ENCODE measurements around the gene FMNL3.

Gene FMNL3

DNA sequence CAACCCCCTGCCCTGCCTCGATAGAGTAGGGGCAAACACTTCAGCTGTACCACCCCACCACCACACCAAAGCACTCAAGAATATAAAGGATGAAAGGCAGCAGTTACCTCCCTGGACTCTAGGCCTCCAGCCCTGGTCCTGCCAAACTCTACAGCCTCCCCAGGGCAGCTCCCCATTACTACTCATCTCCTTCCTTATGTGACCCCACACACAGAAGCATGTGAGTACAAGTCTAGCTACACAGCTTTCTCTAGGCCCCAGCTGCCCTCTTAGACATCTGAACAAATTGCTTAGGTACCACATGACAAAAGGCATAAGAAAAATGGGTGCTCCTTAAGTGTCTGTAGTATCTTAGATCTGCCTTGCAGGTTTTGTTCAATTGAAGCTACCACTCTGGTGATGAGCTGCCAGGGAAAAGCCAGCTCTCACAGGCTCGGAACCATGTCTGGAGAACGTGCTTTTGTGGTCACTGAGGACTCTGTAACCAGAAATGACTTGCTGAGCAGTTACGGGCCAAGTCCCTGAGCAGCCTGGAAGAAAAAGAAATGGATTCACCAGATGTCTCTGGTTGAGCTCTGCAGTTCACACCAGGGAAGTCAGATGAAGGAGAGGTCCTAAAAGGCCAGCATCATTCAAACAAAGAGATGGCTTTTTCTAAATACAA, 32.8 kb downstream of the FMNL3 start:
- ATAC-seq = peak; percentile 5 to 19

DNA sequence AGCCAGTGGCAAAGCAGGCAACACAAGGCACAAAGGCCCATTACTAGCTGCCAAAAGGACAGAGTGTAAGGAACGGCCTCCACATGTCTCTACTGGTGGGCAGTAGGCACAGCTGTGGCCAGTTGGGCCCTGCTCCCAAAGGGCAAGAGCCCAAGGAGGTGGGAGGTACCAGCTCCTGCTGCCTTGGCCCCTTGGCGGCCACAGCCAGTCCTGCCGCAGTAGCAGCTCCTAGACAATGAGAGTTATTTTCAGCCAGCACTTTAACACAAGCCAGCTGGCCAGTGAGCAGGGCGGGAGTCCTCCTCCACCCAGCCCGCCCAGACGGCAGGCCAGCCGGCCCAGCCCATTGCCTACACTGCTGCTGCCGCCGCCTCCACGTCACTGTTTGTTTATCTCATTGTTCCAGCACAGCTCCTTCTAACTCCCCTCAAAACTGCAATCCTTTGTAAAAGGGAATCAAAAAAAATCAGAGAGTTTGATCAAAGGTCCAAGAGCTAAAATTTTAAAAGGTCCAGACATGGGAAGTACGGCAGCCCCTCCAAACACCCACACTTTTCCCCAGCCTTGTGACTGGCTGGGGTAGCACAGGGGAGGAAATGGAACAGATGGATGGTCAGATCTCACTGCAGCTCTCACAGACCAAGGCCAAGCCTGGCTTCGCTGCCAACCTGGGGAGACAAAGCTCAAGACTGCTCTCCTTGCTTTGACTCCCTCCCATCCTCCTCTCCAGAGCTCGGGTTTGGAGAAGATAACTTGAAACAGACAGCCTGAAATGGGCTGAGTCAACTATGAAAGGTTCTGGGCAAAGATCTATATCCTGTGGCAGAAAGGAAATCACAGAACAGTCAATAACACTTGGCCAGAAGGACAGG, 33.5 kb downstream of the FMNL3 start:
- peak; percentile 3 to 31 for ATAC-seq

DNA sequence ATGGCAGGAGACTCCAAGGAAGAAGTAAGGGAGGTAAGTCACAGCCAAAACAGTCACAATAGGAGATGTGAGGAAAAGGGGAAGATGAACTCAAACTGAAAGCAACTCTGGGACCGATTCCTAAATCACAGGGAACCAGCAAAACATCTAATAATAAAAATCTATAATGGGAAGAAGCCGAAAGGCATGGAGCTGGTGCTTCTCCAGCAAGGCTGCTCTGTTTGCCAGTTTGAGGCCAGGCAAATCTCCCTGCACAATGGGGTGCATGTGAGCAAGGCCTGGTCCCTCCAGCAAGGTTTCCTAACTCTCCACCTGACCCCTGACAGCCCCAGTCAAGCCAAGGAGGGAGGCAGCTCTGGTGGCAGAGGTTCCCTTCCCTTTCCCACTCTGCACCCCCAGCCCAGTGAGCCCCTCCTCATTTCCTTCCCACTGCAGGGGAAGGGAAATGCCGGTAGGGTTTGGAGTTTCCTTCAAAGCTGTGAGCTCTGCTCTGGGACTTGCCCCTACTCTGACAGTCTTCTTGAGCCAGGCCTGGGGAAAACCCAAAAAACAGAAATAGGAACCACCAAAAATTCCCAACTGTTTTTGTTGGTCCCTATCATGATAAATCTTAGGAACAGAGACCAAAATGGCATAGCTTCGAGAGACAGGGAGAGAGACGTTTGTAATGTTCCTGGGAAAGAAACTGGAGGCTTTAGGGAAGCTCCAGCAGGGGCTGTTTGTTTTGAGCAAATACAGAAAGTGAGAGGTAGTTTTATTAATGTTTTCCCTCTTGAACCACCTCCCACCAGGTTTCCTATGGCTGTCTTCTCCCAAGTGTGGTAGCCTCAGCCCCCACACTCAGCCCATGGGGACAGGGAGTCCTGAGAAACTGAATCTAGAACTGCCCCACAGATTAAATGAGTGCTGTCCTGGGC, 34.6 kb downstream of the FMNL3 start:
- ATAC-seq = no peak

DNA sequence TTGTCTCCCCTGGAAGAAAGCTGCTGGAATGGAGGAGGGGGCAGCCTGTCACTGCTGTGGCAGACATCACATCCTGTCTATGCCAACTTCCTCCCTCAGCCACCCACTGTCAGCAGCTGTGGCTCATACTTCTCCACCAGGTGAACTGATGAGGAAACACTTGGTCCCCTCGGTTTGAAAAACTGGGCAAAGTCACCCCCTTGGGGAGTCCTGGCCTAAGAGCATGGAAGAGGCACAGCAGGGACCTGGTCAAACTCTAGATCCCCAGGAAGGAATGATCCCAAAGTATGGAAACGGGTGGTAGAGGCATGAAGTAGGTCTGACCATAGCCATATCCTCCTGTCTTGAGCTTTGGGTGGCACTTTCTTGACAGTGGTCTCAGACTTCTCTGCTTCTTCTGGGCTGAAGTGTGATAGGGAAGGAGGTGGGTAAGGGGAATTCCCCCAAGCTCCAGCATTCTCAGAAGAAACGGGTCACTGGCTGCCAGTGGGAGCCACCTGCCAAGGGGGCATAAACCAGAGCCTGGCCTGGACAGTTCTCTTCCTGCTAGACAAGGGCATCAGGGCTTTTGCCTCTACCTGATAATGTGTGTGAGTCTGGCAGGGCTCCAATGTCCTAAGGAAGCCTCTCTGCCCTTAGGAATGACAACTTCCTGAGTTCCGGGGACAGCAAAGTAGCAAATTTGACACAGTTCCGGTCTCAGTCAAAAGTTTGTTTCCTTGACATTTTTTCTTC, 36.0 kb downstream of the FMNL3 start:
- peak; percentile 65 to 72 for ATAC-seq

DNA sequence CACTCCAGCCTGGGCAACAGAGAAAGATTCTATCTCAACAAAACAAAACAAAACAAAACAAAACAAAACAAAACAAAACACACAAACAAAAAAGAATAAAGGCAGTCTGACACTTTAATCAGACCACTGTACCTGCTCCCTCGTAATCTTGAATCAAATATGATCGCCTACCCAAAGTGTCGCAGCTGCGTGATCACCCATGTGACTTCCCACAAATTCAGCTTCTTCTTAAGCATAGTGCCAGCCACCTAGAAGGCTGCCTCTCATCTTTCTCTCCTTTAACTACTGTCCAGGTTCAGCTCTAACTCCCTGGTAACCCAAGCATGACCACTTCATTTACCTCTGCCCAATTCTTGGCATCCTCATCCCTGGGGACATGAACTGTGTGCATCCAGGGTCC, 37.4 kb downstream of the FMNL3 start:
- no peak for ATAC-seq

DNA sequence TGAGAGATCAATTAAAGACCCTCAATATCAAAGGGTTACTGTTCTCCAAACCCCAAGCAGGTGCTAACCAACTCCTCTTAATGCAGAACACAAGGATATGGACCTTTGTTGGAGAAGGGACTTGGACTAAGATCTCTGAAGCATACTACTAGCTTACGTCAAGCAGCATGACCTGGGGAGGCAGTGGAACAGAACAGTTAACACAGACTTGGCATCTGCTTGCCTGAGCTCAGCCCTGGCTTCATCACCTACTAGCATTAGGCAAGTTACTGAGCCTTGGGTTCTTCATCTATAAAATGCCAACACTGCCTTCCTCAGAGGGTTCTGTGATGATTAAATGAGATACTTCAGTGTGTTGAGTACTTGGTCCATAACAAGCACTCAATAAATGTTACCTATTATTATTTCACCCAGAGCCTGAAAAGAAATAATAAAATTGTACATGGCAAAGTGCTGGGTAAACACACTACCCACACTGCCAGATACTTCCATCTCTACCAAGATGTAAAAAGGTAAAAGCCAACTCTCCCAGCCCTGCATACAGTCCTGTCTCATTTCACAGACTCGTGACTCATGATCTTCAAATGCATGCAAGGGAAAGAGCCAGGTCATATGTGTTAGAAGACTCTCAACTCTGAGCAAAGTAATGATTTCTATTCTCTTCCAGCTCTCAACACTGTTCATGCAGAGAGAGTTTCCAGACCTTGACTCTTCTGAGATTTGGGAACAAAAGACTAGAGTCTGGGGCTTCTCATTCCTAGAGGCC, 39.7 kb downstream of the FMNL3 start:
- ATAC-seq = peak; percentile 70 to 77

DNA sequence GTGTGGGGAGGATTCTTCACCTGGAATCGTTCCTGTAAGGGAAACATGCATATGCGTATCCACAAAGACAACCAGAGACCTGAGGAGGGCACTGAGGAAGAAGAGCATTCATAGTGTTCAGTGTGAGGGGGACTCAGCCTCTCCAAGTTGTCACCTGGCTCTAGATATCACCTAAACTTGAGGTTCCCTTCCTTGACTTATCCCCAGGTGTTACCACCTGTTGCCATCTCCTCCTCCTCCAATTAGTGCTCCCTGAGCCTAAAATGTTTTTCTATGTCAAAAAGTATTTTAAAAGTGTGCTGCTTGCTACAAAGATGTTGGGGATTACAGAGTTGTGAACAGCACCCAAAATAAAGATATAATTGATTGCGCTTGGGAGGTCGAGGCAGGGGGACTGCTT, 41.0 kb downstream of the FMNL3 start:
- ATAC-seq = no peak

DNA sequence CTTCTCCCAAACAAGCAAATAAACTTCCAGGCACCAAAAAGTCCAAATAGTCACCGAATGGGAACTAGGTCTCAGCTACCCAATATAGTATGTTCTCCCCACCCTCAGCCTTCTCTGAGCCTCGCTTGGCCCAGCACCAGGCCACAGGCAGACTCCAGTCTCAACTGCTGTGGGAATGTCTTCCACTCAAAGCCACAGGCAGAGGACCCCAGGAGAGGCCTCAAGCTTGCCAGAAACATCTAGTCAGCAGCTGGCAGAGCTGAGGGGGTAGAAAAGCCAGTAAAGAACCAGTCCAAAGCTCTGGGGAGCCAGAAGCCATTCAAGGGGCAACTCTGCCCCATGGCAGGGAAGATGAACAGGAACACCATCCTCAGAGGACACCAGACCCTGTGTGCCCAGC, 41.8 kb downstream of the FMNL3 start:
- ATAC-seq = no peak

DNA sequence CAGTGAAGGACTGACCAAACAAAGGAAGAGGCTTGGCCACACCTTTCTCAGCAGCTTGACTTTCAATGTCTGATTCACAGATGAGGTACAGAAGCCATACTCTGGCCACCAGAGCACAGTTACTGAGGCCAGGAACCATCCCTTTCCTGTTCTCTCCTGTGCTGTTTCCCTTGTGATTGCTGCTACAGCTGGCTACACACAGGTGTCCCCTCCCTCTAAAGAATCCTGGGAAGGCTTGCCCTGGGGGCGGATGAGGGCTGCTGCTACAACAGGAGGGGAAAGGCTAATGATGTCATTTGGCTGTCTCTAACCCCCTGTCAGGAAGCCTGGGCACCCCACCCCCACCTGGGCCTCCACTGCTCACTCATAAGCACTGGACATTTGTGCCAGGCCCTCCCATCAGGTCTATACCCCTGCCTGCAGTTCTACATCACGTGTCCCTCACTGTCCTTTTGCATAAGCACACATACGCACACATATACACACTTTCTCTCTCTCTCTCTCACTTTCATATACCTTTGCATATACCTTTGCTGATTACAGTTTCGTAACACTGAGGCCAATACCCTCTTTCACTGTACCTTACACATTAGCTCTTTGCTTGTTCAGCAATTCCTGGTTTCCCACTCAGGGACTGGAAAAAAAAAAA, 42.5 kb downstream of the FMNL3 start:
- no peak for ATAC-seq

DNA sequence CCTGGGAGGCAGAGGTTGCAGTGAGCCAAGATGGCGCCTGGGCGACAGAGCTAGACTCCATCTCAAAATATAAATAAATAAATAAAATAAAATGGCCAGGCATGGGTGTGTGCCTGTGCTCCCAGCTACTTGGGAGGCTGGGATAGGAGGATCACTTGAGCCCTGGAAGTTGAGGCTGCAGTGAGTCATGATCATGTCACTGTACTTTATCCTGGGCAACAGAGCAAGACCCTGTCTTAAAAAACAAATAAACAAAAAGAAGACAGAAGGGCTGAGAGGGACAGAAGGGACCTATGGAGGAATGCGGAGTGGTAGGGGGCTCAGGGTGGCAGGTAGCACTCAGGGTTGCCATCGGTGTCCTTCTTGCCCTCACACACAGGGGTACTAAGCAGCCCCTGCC, 43.0 kb downstream of the FMNL3 start:
- ATAC-seq = no peak

DNA sequence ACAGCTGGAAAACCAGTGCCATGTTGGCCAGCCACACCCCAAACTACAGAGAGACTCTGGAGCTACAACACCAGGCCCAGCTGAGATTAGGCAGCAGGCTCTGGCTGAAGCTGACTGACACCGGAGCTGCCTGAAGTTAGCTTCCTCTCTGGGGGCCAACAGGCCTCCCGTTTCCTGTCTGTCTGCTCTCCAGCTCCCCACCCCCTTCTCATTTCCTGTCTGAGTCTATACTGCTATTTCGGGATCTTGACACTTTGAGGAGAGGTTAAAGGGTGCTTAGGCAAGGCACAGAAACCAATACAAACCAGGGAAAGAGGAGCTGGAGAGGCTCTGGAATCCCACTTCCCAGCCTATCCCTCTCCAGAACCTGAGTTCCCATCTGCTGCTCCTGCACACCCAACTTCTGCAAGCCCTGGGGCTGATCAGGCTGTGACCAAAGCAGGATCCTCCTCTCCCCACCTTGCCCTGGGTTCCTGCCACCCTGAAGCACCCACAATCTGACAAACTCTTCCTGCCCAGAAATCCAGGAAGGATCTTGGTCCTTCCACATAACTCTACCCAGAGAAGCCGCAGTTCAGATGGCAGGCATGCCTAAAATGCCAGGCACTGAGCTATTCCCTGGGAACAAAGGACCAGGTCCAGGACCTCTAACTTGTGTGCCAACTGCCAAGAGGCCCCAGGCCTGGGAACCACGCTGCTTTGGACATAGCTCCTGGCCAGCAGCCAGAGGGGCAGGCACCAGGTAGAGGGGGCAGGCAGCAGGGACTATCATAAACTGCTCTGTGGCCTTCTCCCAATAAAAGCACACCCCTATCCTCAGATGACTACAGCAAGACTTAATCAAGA, 44.0 kb downstream of the FMNL3 start:
- peak; percentile 75 to 83 for ATAC-seq

DNA sequence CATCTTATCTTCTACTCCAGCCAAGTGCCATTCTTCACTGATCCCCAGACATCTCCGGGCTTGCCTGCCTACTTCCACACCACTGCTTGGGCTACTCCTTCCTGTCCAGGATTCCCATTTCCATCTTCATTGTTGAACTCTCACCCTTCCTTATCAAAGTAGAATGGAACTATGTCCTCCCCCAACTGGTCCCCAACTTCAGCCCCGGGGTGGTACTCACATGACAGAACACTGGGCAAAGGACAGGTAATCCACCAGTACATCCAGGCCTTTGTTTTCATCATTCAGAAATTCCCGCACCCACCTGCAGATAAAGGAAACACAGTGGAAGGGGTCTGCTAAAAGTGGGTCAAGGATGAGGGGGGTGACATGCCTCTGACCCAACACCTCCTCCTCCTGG, 45.5 kb downstream of the FMNL3 start:
- no peak for ATAC-seq

DNA sequence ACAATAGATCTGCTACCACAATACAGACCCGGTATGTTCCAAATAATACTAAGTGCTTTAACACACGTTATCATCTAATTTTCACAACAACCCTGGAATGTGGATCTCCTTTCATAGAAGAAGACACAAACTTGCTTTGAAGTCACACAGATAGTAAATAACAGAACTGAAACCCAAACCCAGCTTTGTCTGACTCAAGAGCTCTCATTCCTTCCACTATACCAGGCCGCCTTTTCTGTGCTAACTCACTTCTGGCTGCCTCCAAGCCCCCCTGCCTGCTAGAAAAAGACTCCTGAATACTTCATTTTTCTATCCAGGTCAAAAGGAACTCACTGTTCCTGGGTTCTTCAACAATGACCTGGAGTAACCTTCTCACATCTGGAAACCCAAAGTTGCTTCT, 46.0 kb downstream of the FMNL3 start:
- ATAC-seq = peak; percentile 79 to 80

DNA sequence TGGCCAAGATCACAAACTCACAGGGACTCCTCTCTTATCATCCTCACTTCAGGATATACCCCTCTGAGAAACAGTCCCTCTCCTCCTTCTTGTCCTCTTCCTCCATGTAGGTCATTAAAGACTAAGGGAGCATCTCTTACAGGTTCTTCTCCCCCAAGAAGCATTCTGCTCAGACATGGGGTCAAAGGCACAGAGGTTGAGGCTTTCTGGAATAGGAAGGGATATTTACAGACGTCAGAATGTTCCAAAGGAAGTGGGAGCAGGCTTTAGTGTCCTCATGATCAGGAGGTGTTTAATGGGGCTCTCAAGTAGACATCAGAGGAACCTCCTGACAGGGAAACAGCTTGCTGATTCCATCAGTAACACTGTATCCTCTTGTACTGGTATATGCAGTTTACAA, 47.5 kb downstream of the FMNL3 start:
- no peak for ATAC-seq

DNA sequence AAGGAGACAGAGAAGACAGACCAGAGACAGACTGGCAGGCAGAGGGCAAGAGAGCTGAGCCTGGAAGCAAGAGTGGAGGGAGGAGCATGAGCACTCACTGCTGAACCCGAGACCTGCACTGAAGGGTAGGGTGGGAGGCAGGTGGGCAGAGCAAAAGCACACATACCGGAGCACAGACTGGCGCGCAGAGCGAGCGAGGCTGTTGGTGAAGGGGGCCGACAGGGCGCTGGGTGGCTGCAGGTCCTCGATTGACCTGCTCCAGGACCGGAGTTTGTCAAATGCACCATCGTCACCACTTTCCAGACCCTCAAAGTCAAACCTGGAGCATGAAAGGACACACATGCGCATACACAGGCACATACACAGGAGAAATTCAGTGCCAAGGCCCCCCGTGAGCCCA, 48.9 kb downstream of the FMNL3 start:
- ATAC-seq = no peak

DNA sequence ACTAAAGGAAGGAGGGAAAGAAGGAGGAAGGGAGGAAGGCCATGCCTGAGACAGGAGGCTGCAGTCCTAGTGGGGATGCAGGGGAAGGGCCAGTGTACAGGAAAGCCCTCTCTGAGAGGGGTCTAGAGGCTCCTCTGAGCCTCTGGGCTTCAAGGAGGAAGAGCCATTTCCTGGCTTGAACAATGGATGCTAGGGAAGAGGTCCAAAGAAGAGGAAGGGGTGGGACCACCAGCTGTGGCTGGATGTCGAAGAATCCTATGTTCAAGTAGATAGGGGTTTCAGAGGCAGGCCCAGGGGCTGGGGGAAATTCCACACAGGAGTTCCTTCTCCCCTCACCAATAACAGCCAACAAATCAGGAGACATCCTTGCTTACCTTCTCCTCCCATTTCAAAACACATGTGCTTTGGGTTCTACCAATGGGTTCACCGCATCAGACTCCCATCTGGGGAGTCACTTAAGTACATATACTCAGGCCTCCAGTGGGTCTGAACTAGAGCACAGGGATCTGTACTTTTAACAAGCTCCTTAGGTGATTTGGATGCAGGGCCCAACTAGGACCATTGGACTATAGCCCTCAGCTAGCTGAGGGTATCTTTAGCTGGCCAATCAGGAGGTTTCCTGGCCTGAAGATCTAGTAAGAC, 51.5 kb downstream of the FMNL3 start:
- no peak for ATAC-seq

DNA sequence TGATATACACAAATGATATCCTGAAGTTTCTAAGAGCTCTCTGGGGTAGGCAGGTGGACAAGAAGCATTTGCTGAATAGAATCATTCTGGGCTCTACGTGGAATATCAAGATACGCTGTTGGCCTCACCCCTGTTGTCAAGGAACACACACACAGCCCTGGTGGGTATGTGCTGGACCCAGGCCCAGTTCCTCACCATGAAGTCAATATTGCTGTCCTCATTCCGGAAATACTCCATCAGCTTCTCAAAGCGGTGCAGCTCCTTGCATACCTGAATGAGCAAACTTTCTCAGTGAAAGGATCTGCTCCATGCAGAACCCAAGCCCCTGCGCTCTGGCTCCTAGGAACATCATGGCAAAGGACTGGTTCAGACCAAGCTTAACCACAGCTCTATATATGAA, 52.5 kb downstream of the FMNL3 start:
- no peak for ATAC-seq

DNA sequence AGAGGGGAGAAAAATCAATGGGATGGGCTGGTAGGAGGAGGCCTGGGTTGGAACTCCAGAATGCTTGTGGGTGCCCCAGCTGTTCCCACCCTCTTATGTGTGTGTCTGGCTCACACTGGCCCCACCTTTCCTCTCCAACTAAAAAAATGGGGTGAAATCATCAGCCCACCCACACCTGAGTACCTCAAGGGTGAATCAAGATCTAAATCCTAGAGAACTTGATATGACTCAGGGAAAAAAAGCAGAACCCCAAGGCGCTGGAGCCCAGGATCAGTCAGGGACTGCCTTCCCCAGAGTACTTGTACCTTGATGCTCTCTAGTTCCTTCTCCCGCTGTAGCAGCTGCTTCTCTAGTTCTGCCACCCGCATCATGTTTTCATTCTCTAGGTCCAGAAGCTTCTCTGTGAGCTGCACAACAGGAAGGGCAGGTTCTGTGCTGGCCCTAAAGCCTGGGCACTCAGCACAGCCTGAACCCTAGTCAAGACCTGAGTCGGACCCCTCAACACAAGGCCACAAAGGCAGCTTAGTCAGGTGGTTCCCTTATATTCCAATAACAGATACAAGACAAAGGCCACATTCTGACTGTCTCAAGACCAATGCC, 54.2 kb downstream of the FMNL3 start:
- ATAC-seq = no peak

DNA sequence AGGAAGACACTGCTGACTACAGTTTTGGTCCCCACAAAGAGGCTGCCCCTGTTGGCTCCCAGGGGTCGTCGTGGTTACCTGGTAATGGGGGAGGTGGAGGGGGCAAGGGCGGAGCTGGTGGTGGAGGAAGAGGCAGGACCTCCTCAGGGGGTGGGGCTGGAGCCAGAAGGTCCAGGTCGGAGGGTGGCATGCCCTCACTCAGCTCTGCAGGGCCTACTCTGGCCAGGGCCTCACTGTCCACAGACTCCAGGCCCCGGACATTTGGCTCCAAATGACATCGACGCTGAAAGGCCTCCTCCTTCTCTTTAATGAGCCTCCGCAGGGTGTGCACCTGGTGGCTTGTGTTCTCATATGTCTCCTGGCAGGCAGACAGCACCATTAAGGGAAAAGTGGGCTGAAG, 55.4 kb downstream of the FMNL3 start:
- ATAC-seq = no peak

Measured in activated CD4-positive, CD25-positive, alpha-beta regulatory T cell treated with anti-CD3 and anti-CD28 coated beads, Interleukin-2, amount 50 U/mL, for 24 hours (primary cell).